Ovary (tissue), 9 donors: ENCODE results near the gene PPP2R5D. TPM values are rescaled to one million over a fixed set of nuclear protein-coding genes. Genes with fewer than 3 reads are reported as not detected.

Experiments
- DNase-seq, 5 donors: peaks; one replicate each; pipeline ENCODE4 v3.0.0-alpha.2; 2019 to 2020
- H3K27ac ChIP-seq, 2 donors: fragments of 200-600 bp; one replicate each; pipeline versions ENCODE4 v1.5.1 to v1.8.0; 2019 to 2022
- H3K27me3 ChIP-seq: fragments of 200-600 bp; one replicate; pipeline ENCODE4 v1.8.0; 2022
- H3K36me3 ChIP-seq: fragments of 200-600 bp; sonication (generic); one replicate; pipeline ENCODE4 v1.5.1; 2019
- H3K4me1 ChIP-seq: one replicate; pipeline ENCODE4 v1.8.1; 2013; ENCODE audit warnings: mild to moderate bottlenecking, moderate library complexity; ENCODE audit not compliant: insufficient read depth
- H3K4me3 ChIP-seq: fragments of 200-600 bp; sonication (generic); one replicate; pipeline ENCODE4 v1.5.1; 2017
- H3K9me3 ChIP-seq, 2 donors: fragments of 200-600 bp in 1 of 2; sonication (generic) in 1 of 2; one replicate each; pipeline versions ENCODE4 v1.5.1 to v1.8.1; 2013 to 2019; ENCODE audit warnings: mild to moderate bottlenecking in 1 of 2, moderate library complexity in 1 of 2
- CTCF ChIP-seq, 3 donors: fragments of 450-650 bp in 2 of 3; fragments of 200-600 bp in 1 of 3; IDR thresholded peaks; one replicate each; pipeline versions ENCODE4 v1.5.1 to v1.8.0; 2016 to 2022; ENCODE audit warnings: antibody characterized with exemption in 3 of 3, mild to moderate bottlenecking in 1 of 3
- EP300 ChIP-seq: sonication (generic); formaldehyde crosslinking; IDR thresholded peaks from one replicate; pipeline ENCODE4 v1.6.1; 2017; ENCODE audit warnings: antibody characterized with exemption
- POLR2A ChIP-seq: fragments of 450-650 bp; IDR thresholded peaks from one replicate; pipeline ENCODE4 v1.6.1; 2017; ENCODE audit warnings: antibody characterized with exemption, mild to moderate bottlenecking, moderate library complexity
- WGBS, 3 donors: extraction: QIAGEN DNeasy Blood & Tissue Kit in 1 of 3; methylation state at CpG; one replicate each; pipeline versions ENCODE4 v1.1.5 to v1.1.7; 2013 to 2017; 5-methylcytosine and 5-hydroxymethylcytosine counted together
- intact Hi-C, 4 donors: fragments of 100-400 bp; cut with DNase I; formaldehyde crosslinking; loops; one replicate each; pipeline versions ENCODE4 v1.11.0 to v1.15.1; 2022 to 2023
- polyA plus RNA-seq, 2 donors: library from polyadenylated mRNA; stranded (reverse); fragments of 200-250 nt in 1 of 2; fragments of 350-450 nt in 1 of 2; fragmentation: Illumina TruSeq in 1 of 2; extraction: RNeasy Lipid Tissue Mini Kit (QIAGEN cat#74804) in 1 of 2; gene quantifications; one replicate each; pipeline ENCODE4 v1.2.3, GENCODE V29; 2013 to 2014
- total RNA-seq, 7 donors: library from RNA; depleted of rRNA in 2 of 7; stranded (reverse); fragments of >200 nt in 2 of 7; fragmentation: NEBNext Ultra II Directional in 3 of 7; extraction: Animal tissue kit (Norgen Biotek cat#: 25700) in 3 of 7; gene quantifications; one replicate each; pipeline versions ENCODE4 v1.1.0 to v1.2.4, GENCODE V29; 2016 to 2023
- donor health status: DM: no; HTN: no; CAD: no; lungs with moderate emphysema.
- donor health status: DM: no; HTN: no; CAD: no.
- donor health status: Bipolar disorder and iron deficiency.
- donor health status: DM: yes; HTN: yes; CAD: no.
- donor health status: DM: no; HTN: no; CAD: no.
- donor health status: DM: yes; HTN: yes; CAD: no.

PPP2R5D gene
- total and polyA plus RNA-seq, 9 donors = 20.4 to 78.1 (median 34.1) TPM

GRCh38 chr6:43033496-43034189 is 49.3 kb downstream of the PPP2R5D start:
- Histone ChIP-seq H3K36me3 (no peaks in the 10 kb centered on the region), H3K27me3 (no peaks in the 10 kb centered on the region), H3K4me3 (no peak overlapping the region), H3K27ac (no peak overlapping the region), H3K4me1 (no peaks in the 10 kb centered on the region), H3K9me3 (no peaks in the 10 kb centered on the region)
- intact Hi-C loops = no loop called here
- WGBS, 3 donors = 87 to 93% (median 89%) methylated on average over 2 of the region's 2 CpGs
- no peak for TF ChIP-seq EP300
- TF ChIP-seq CTCF (IDR thresholded peaks at IDR 0.05) = no peak
- TF ChIP-seq POLR2A = no peak
- DNase-seq = no peak

GRCh38 chr6:43034190-43034525 is 49.8 kb downstream of the PPP2R5D start:
- Histone ChIP-seq H3K36me3 (no peaks in the 10 kb centered on the region), H3K27me3 (no peaks in the 10 kb centered on the region), H3K9me3 (no peaks in the 10 kb centered on the region), H3K4me1 (no peaks in the 10 kb centered on the region), H3K4me3 (no peak overlapping the region), H3K27ac (no peak overlapping the region)
- TF ChIP-seq EP300 = no peak
- no peak for TF ChIP-seq CTCF (IDR thresholded peaks at IDR 0.05)
- no peak for TF ChIP-seq POLR2A
- DNase-seq = no peak
- WGBS, 3 donors = 68 to 72% (median 71%) methylated on average over 2 of the region's 2 CpGs
- intact Hi-C loops = no loop called here

- 61 to 67% (median 66%) methylated on average over 4 of the region's 4 CpGs for WGBS, 3 donors
- Histone ChIP-seq H3K9me3 (no peaks in the 10 kb centered on the region), H3K4me1 (no peaks in the 10 kb centered on the region), H3K36me3 (no peaks in the 10 kb centered on the region), H3K4me3 (no peak overlapping the region), H3K27me3 (no peaks in the 10 kb centered on the region), H3K27ac (no peak overlapping the region)
- no peak for DNase-seq
- intact Hi-C loops = no loop called here
- TF ChIP-seq EP300 (no peak), POLR2A (no peak), CTCF (IDR thresholded peaks at IDR 0.05) (no peak)
Observed at GRCh38 chr6:43035495-43036194, 51.3 kb downstream of the PPP2R5D start.

GRCh38 chr6:43036712-43037111 is 52.3 kb downstream of the PPP2R5D start:
- WGBS, 3 donors = 82 to 87% (median 84%) methylated on average over 9 of the region's 9 CpGs
- no peak overlapping the region for H3K4me3 ChIP-seq
- TF ChIP-seq EP300 (no peak), POLR2A (no peak), CTCF (IDR thresholded peaks at IDR 0.05) (no peak)
- H3K4me1 ChIP-seq = no peaks in the 10 kb centered on the region
- no peaks in the 10 kb centered on the region for H3K27me3 ChIP-seq
- intact Hi-C loops = no loop called here
- no peaks in the 10 kb centered on the region for H3K36me3 ChIP-seq
- H3K9me3 ChIP-seq = no peaks in the 10 kb centered on the region
- DNase-seq = no peak
- H3K27ac ChIP-seq = no peak overlapping the region
